Neural crest cell (in vitro differentiated cells): Measurements from ENCODE around the gene STRIP2. TPM values are rescaled to one million over a fixed set of nuclear protein-coding genes. Genes with fewer than 3 reads are reported as not detected.
"Not testable (repeated sequence)": the region's sequence is repeated elsewhere in the genome, so short reads cannot be mapped to it uniquely, and the experiment has no call there.

Experiments
- DNase-seq: peaks from one replicate; pipeline ENCODE4 v3.0.0; 2021; ENCODE audit warnings: low read depth, mixed read lengths, low spot score
- H3K27ac Mint-ChIP-seq: one replicate; pipeline ENCODE4 v1.8.0; 2021; ENCODE audit warnings: mild to moderate bottlenecking, mixed read lengths; ENCODE audit not compliant: unreplicated experiment
- H3K27me3 Mint-ChIP-seq: 2 replicates; pipeline ENCODE4 v1.8.0; 2021; ENCODE audit warnings: low read depth, mild to moderate bottlenecking, mixed read lengths
- H3K36me3 Mint-ChIP-seq: 2 replicates; pipeline ENCODE4 v1.8.0; 2021; ENCODE audit warnings: low read depth, mild to moderate bottlenecking, mixed read lengths
- H3K4me1 Mint-ChIP-seq: 2 replicates; pipeline ENCODE4 v1.8.0; 2021; ENCODE audit warnings: mixed read lengths
- H3K4me3 Mint-ChIP-seq: one replicate; pipeline ENCODE4 v1.8.0; 2021; ENCODE audit warnings: mild to moderate bottlenecking, mixed read lengths
- H3K9me3 Mint-ChIP-seq: 2 replicates; pipeline ENCODE4 v1.8.0; 2021; ENCODE audit warnings: mixed read lengths
- CTCF ChIP-seq: fragments of 200-600 bp; sonication (generic); conservative IDR thresholded peaks from 2 replicates; pipeline ENCODE4 v1.5.0; 2021; ENCODE audit warnings: antibody characterized with exemption, mild to moderate bottlenecking
- total RNA-seq: library from RNA; stranded (reverse); gene quantifications from 2 replicates; pipeline ENCODE4 v1.2.1, GENCODE V29; 2021

The STRIP2 gene
- total RNA-seq, 1 donor from 2014 or later = 11.6 TPM

- Mint-ChIP-seq H3K9me3 (no peaks in the 10 kb centered on the region), H3K27me3 (peaks cover 10% of the 10 kb centered on the region), H3K36me3 (no peaks in the 10 kb centered on the region), H3K4me3 (no peak overlapping the region), H3K4me1 (no peaks in the 10 kb centered on the region), H3K27ac (no peak overlapping the region)
- TF ChIP-seq CTCF = no peak
- no peak for DNase-seq
Measured at GRCh38 chr7:129522088-129522970, 88.1 kb downstream of the STRIP2 start.

DNA sequence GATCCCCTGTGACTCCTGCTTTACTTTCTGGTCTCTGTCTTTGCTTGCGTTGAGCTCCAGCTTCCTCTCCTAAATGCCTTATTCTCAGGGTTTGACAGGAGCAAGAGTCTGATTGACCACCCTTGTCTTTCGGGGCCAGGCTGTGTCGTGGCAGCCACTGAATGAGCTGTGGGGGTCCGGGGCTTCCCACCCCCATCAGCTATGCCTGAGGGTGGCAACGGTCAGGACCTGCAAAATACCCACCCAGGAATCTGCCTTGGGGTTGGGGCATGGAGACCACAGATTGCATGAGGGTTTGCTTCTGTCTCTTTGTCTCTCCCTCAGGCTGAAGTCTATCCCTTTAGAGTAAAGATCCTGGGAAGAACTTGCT is 88.7 kb downstream of the STRIP2 start:
- TF ChIP-seq CTCF = no peak
- DNase-seq = no peak
- Mint-ChIP-seq H3K27me3 (peaks cover 10% of the 10 kb centered on the region), H3K36me3 (no peaks in the 10 kb centered on the region), H3K4me3 (no peak overlapping the region), H3K27ac (no peak overlapping the region), H3K4me1 (no peaks in the 10 kb centered on the region), H3K9me3 (no peaks in the 10 kb centered on the region)

DNA sequence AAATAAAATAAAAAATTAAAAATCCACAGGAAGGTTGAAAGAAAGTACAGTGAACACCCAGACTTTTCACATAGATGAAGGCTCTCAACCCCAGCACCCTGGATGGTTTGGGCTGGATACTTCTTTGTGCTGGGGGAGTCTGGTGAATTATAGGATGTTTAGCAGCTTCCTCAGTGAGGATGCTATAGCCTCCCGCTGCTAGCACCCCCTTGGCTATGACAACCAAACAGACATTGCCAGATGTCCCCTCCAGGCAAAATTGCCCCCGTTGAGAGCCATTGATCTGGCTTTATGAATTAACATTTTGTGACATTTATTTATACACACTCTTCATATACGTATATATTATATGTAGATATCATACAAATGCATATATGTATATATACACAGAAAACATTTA is 89.7 kb downstream of the STRIP2 start:
- Mint-ChIP-seq H3K4me3 (no peak overlapping the region), H3K9me3 (no peaks in the 10 kb centered on the region), H3K36me3 (no peaks in the 10 kb centered on the region), H3K27ac (no peak overlapping the region), H3K27me3 (peaks cover 10% of the 10 kb centered on the region), H3K4me1 (no peaks in the 10 kb centered on the region)
- no peak for TF ChIP-seq CTCF
- DNase-seq = no peak

DNA sequence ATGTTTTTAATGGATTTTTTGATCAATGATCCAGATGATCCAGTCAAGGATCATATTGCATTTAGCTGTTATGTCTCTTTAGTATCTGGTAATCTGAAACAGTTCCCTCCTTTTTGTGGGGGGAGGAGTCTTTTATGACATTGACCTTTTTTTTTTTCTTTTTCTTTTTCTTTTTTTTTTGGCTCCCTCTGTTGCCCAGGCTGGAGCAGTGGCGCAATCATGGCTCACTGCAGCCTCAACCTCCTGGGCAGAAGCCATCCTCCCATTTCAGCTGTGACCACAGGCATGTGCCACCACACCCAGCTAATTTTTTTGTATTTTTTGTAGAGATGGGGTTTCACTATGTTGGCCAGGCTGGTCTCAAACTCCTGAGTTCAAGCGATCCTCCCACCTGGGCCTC is 90.2 kb downstream of the STRIP2 start:
- H3K27ac Mint-ChIP-seq, H3K9me3 Mint-ChIP-seq, H3K36me3 Mint-ChIP-seq, H3K4me1 Mint-ChIP-seq, H3K4me3 Mint-ChIP-seq, DNase-seq: not testable (repeated sequence)
- H3K27me3 Mint-ChIP-seq = peaks cover 10% of the 10 kb centered on the region

DNA sequence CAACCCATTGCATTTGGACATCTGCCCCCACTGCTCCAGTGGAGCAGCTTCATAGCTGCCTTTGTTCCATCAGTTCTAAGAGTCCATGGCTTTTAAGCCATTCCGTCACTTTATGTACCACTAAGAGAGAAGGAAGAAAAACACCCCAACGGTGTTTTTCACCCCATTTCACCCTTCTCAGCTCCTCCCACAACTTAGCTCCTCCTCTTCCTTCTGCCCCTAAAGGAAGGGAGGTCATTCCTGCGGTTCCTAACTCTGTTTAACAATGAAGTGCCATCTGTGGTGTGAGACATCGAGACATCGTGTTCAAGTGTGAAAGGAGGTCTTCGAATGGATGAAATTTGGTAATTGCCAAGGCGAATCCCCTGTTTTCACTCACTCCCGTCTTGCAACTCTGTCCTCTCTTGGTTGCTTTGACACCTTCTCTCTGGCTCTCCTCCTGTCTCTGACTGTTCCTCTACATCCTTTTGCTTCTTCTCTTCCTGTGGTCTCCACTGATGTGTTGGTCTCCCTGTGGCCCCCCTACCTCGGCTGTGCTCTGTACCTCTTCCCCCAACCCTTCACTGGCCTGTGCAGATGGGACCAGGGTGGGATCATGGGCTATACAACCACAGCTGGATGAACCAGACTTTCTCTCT is 91.1 kb downstream of the STRIP2 start:
- no peaks in the 10 kb centered on the region for H3K36me3 Mint-ChIP-seq
- no peak overlapping the region for H3K27ac Mint-ChIP-seq
- no peaks in the 10 kb centered on the region for H3K4me1 Mint-ChIP-seq
- DNase-seq = no peak
- H3K27me3 Mint-ChIP-seq = peaks cover 10% of the 10 kb centered on the region
- TF ChIP-seq CTCF = no peak
- H3K4me3 Mint-ChIP-seq = no peak overlapping the region
- no peaks in the 10 kb centered on the region for H3K9me3 Mint-ChIP-seq

DNA sequence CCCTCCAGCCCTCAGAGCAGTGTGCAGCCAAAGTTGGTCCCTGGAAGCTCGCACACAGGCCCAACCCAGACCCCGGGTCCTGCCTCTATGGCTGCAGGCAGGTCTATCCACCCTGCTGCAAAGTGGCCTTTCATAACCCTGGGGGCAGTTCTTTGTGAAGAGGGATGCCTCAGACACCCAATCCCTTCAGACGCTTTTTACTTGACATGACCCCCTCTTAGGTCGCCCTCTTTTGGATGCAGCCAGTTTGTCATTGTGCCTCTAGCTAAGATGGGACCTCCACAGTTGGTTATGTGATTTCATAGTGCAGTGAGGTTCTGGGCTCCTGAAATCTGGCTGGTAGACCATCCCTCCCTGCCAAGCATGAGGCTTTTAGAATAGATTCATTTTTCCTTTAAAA is 95.4 kb downstream of the STRIP2 start:
- Mint-ChIP-seq H3K4me3 (no peak overlapping the region), H3K4me1 (peaks cover 4% of the 10 kb centered on the region), H3K27me3 (no peaks in the 10 kb centered on the region), H3K36me3 (no peaks in the 10 kb centered on the region), H3K27ac (no peak overlapping the region), H3K9me3 (no peaks in the 10 kb centered on the region)
- no peak for DNase-seq
- TF ChIP-seq CTCF = no peak
